ENCODE data around the gene MRPL19. TPM values are rescaled to one million over a fixed set of nuclear protein-coding genes. Genes with fewer than 3 reads are reported as not detected.

The MRPL19 gene
- total and polyA plus RNA-seq, 2 experiments from 2014 or later = 65.5 to 149 TPM

DNA sequence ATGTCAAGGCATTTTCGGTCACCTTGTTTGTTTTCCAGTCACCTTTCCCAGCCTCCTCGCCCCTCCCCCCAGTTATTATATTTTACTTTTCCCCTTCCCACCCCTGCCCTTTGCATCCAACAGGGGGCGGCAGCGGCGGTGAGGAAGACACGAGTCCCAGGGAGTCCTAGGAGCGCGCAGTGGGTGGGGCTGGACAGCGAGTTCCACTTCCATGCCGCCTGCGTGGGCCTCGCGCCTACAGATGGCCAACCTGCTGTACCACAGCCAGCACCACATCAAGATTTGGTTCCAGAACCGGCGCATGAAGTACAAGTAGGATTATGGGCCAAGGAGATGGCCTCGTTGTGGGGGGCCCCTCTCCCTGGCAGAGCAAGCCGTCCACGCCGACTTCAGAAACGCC, 48.6 kb upstream of the MRPL19 start:
- ATAC-seq = no peak; the same call in 2 of the 3 replicates

GRCh38 chr2:75598589-75599155, 47.9 kb upstream of the MRPL19 start:
- no peak overlapping the region for H2AFZ ChIP-seq
- no peak overlapping the region for H3K4me3 Mint-ChIP-seq
- no peak for DNase-seq (ENCODE audit: low spot score)
- TF ChIP-seq ZNF462 (CRISPR knock-in tag; IDR thresholded peaks at IDR 0.05) = no peak
- TF ChIP-seq EZH2 (IDR thresholded peaks at IDR 0.05; ENCODE audit: low read depth, unreplicated experiment) = no peak
- TF ChIP-seq NANOG (IDR thresholded peaks at IDR 0.05; ENCODE audit: borderline replicate concordance) = no peak
- no peak for TF ChIP-seq ZNF331 (CRISPR knock-in tag; IDR thresholded peaks at IDR 0.05; ENCODE audit: low read depth)
- no peak for TF ChIP-seq CREB1 (CRISPR knock-in tag; IDR thresholded peaks at IDR 0.05; ENCODE audit: low read depth)
- TF ChIP-seq, protein P1, sequence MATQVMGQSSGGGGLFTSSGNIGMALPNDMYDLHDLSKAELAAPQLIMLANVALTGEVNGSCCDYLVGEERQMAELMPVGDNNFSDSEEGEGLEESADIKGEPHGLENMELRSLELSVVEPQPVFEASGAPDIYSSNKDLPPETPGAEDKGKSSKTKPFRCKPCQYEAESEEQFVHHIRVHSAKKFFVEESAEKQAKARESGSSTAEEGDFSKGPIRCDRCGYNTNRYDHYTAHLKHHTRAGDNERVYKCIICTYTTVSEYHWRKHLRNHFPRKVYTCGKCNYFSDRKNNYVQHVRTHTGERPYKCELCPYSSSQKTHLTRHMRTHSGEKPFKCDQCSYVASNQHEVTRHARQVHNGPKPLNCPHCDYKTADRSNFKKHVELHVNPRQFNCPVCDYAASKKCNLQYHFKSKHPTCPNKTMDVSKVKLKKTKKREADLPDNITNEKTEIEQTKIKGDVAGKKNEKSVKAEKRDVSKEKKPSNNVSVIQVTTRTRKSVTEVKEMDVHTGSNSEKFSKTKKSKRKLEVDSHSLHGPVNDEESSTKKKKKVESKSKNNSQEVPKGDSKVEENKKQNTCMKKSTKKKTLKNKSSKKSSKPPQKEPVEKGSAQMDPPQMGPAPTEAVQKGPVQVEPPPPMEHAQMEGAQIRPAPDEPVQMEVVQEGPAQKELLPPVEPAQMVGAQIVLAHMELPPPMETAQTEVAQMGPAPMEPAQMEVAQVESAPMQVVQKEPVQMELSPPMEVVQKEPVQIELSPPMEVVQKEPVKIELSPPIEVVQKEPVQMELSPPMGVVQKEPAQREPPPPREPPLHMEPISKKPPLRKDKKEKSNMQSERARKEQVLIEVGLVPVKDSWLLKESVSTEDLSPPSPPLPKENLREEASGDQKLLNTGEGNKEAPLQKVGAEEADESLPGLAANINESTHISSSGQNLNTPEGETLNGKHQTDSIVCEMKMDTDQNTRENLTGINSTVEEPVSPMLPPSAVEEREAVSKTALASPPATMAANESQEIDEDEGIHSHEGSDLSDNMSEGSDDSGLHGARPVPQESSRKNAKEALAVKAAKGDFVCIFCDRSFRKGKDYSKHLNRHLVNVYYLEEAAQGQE (IDR thresholded peaks at IDR 0.05; ENCODE audit: unreplicated experiment) = no peak
- TF ChIP-seq EZH2phosphoT487 (IDR thresholded peaks at IDR 0.05; ENCODE audit: unreplicated experiment) = no peak

More for the DNA sequence above, 48.6 kb upstream of the MRPL19 start:
- H3K79me2 ChIP-seq (replicated peaks; ENCODE audit: insufficient read depth) = no peaks in the 10 kb centered on the region
- H3K36me3 ChIP-seq (ENCODE audit: insufficient read depth) = no peaks in the 10 kb centered on the region
- Mint-ChIP-seq H3K9me3 (no peaks in the 10 kb centered on the region), H3K36me3 (ENCODE audit: low read depth) (no peaks in the 10 kb centered on the region), H3K4me3 (no peak overlapping the region), H3K4me1 (no peaks in the 10 kb centered on the region), H3K27ac (no peak overlapping the region), H3K27me3 (ENCODE audit: insufficient read depth, low read depth, poor library complexity) (peaks cover 3% of the 10 kb centered on the region)
- H3K27ac ChIP-seq (ENCODE audit: low read depth) = no peak overlapping the region
- no peaks in the 10 kb centered on the region for H3K27me3 ChIP-seq (ENCODE audit: insufficient read depth)
- H3K4me2 ChIP-seq = no peak overlapping the region
- DNase-seq (ENCODE audit: low spot score) = peak; percentile 36
- no peaks in the 10 kb centered on the region for H4K20me1 ChIP-seq (replicated peaks; ENCODE audit: insufficient read depth)
- H3F3A ChIP-seq (replicated peaks; ENCODE audit: low read depth) = no peaks in the 10 kb centered on the region
- TF ChIP-seq EZH2 (IDR thresholded peaks at IDR 0.05; ENCODE audit: low read depth, unreplicated experiment) = no peak
- TF ChIP-seq, protein P2, sequence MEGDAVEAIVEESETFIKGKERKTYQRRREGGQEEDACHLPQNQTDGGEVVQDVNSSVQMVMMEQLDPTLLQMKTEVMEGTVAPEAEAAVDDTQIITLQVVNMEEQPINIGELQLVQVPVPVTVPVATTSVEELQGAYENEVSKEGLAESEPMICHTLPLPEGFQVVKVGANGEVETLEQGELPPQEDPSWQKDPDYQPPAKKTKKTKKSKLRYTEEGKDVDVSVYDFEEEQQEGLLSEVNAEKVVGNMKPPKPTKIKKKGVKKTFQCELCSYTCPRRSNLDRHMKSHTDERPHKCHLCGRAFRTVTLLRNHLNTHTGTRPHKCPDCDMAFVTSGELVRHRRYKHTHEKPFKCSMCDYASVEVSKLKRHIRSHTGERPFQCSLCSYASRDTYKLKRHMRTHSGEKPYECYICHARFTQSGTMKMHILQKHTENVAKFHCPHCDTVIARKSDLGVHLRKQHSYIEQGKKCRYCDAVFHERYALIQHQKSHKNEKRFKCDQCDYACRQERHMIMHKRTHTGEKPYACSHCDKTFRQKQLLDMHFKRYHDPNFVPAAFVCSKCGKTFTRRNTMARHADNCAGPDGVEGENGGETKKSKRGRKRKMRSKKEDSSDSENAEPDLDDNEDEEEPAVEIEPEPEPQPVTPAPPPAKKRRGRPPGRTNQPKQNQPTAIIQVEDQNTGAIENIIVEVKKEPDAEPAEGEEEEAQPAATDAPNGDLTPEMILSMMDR (conservative IDR thresholded peaks at IDR 0.05; ENCODE audit: low read depth in 2 of 2) = peak; percentile 48 to 50
- no peaks in the 10 kb centered on the region for H3K4me1 ChIP-seq (ENCODE audit: insufficient read depth)
- H3K4me3 ChIP-seq = no peak overlapping the region
- H2AFZ ChIP-seq = no peak overlapping the region
- peaks cover 4% of the 10 kb centered on the region; the same call in 1 of the 2 replicates for H3K9me2 ChIP-seq (ENCODE audit: insufficient read depth)

More at GRCh38 chr2:75598589-75599155, 47.9 kb upstream of the MRPL19 start:
- Histone ChIP-seq H3K27me3 (ENCODE audit: insufficient read depth) (no peaks in the 10 kb centered on the region), H3K4me3 (no peak overlapping the region), H3K79me2 (replicated peaks; ENCODE audit: insufficient read depth) (no peaks in the 10 kb centered on the region), H3K27ac (ENCODE audit: low read depth) (no peak overlapping the region), H3K4me2 (no peak overlapping the region), H3K9me2 (ENCODE audit: insufficient read depth) (peaks cover 4% of the 10 kb centered on the region; the same call in 1 of the 2 replicates), H3K36me3 (ENCODE audit: insufficient read depth) (no peaks in the 10 kb centered on the region), H4K20me1 (replicated peaks; ENCODE audit: insufficient read depth) (no peaks in the 10 kb centered on the region), H3K4me1 (ENCODE audit: insufficient read depth) (no peaks in the 10 kb centered on the region), H3F3A (replicated peaks; ENCODE audit: low read depth) (no peaks in the 10 kb centered on the region)
- H3K36me3 Mint-ChIP-seq (ENCODE audit: low read depth) = no peaks in the 10 kb centered on the region
- H3K27ac Mint-ChIP-seq = no peak overlapping the region
- no peak for ATAC-seq
- H3K27me3 Mint-ChIP-seq (ENCODE audit: insufficient read depth, low read depth, poor library complexity) = peaks cover 3% of the 10 kb centered on the region
- no peaks in the 10 kb centered on the region for H3K9me3 Mint-ChIP-seq
- H3K4me1 Mint-ChIP-seq = no peaks in the 10 kb centered on the region

Data from GM23338 (cell line).